ENCODE measurements around the gene FGFR2.

DNA sequence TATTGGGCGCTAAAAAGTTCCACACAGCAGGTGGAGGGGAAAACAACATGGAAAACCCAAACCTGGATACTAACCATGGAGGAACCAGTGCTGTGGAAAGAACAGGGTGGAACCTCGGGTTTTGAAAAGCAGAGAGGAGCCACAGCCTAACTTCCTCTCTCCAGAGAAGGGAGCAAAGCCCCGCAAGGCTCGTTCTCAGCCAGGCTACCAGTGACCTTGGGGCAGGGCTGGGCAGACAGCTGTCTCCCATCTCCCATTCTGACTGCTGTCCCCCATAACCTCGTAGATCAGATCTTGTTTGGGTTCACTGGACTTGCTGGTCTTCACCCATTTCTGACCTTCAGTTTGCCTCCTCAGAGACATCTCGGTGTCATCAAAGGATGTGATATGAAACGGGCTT is 47.5 kb upstream of the FGFR2 start:
- TF ChIP-seq, protein P1, sequence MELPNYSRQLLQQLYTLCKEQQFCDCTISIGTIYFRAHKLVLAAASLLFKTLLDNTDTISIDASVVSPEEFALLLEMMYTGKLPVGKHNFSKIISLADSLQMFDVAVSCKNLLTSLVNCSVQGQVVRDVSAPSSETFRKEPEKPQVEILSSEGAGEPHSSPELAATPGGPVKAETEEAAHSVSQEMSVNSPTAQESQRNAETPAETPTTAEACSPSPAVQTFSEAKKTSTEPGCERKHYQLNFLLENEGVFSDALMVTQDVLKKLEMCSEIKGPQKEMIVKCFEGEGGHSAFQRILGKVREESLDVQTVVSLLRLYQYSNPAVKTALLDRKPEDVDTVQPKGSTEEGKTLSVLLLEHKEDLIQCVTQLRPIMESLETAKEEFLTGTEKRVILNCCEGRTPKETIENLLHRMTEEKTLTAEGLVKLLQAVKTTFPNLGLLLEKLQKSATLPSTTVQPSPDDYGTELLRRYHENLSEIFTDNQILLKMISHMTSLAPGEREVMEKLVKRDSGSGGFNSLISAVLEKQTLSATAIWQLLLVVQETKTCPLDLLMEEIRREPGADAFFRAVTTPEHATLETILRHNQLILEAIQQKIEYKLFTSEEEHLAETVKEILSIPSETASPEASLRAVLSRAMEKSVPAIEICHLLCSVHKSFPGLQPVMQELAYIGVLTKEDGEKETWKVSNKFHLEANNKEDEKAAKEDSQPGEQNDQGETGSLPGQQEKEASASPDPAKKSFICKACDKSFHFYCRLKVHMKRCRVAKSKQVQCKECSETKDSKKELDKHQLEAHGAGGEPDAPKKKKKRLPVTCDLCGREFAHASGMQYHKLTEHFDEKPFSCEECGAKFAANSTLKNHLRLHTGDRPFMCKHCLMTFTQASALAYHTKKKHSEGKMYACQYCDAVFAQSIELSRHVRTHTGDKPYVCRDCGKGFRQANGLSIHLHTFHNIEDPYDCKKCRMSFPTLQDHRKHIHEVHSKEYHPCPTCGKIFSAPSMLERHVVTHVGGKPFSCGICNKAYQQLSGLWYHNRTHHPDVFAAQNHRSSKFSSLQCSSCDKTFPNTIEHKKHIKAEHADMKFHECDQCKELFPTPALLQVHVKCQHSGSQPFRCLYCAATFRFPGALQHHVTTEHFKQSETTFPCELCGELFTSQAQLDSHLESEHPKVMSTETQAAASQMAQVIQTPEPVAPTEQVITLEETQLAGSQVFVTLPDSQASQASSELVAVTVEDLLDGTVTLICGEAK (IDR thresholded peaks at IDR 0.05): no peak
- TF ChIP-seq, protein P1 (CRISPR knock-in tag; IDR thresholded peaks at IDR 0.05): no peak
- TF ChIP-seq FOXP4 (CRISPR knock-in tag; IDR thresholded peaks at IDR 0.05; ENCODE audit: borderline replicate concordance): no peak
- TF ChIP-seq SETDB1 (IDR thresholded peaks at IDR 0.05; ENCODE audit: low read length): no peak
- TF ChIP-seq, protein P2, sequence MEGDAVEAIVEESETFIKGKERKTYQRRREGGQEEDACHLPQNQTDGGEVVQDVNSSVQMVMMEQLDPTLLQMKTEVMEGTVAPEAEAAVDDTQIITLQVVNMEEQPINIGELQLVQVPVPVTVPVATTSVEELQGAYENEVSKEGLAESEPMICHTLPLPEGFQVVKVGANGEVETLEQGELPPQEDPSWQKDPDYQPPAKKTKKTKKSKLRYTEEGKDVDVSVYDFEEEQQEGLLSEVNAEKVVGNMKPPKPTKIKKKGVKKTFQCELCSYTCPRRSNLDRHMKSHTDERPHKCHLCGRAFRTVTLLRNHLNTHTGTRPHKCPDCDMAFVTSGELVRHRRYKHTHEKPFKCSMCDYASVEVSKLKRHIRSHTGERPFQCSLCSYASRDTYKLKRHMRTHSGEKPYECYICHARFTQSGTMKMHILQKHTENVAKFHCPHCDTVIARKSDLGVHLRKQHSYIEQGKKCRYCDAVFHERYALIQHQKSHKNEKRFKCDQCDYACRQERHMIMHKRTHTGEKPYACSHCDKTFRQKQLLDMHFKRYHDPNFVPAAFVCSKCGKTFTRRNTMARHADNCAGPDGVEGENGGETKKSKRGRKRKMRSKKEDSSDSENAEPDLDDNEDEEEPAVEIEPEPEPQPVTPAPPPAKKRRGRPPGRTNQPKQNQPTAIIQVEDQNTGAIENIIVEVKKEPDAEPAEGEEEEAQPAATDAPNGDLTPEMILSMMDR (IDR thresholded peaks at IDR 0.05 in 2 of 3, conservative IDR thresholded peaks at IDR 0.05 in 1 of 3; ENCODE audit: insufficient read depth in 2 of 3, low read depth in 1 of 3, low read length in 3 of 3): no peak
- TF ChIP-seq TFAM (CRISPR knock-in tag; conservative IDR thresholded peaks at IDR 0.05): no peak
- no peak for TF ChIP-seq ELF1 (tag; IDR thresholded peaks at IDR 0.05)
- TF ChIP-seq E2F6 (IDR thresholded peaks at IDR 0.05; ENCODE audit: borderline replicate concordance in 1 of 2, extremely low read depth in 1 of 2, insufficient read depth in 1 of 2, insufficient read length in 1 of 2, low read depth in 1 of 2, low read length in 1 of 2, poor library complexity in 1 of 2, severe bottlenecking in 1 of 2): no peak
- TF ChIP-seq, protein P3, sequence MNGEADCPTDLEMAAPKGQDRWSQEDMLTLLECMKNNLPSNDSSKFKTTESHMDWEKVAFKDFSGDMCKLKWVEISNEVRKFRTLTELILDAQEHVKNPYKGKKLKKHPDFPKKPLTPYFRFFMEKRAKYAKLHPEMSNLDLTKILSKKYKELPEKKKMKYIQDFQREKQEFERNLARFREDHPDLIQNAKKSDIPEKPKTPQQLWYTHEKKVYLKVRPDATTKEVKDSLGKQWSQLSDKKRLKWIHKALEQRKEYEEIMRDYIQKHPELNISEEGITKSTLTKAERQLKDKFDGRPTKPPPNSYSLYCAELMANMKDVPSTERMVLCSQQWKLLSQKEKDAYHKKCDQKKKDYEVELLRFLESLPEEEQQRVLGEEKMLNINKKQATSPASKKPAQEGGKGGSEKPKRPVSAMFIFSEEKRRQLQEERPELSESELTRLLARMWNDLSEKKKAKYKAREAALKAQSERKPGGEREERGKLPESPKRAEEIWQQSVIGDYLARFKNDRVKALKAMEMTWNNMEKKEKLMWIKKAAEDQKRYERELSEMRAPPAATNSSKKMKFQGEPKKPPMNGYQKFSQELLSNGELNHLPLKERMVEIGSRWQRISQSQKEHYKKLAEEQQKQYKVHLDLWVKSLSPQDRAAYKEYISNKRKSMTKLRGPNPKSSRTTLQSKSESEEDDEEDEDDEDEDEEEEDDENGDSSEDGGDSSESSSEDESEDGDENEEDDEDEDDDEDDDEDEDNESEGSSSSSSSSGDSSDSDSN (IDR thresholded peaks at IDR 0.05; ENCODE audit: borderline replicate concordance in 1 of 2, low read depth in 2 of 2, low read length in 2 of 2): no peak
- no peak for TF ChIP-seq CREM (IDR thresholded peaks at IDR 0.05; ENCODE audit: low read depth)
- no peak for TF ChIP-seq ZFPM2 (CRISPR knock-in tag; IDR thresholded peaks at IDR 0.05)
- no peak for TF ChIP-seq CBX5 (IDR thresholded peaks at IDR 0.05; ENCODE audit: borderline replicate concordance, low read depth)
- TF ChIP-seq EZH2 (IDR thresholded peaks at IDR 0.05; ENCODE audit: borderline replicate concordance, low read depth, low read length): no peak
- no peak for TF ChIP-seq POU5F1 (IDR thresholded peaks at IDR 0.05; ENCODE audit: borderline replicate concordance, low read depth, low read length, partially characterized antibody)
- TF ChIP-seq MEIS2 (IDR thresholded peaks at IDR 0.05; ENCODE audit: partially characterized antibody): no peak
